ENCODE results near the gene SPATA3.

- TF ChIP-seq POLR2A (IDR thresholded peaks at IDR 0.05) (no peak), CTCF (IDR thresholded peaks at IDR 0.05) (no peak)
These were observed 45.3 kb downstream of the SPATA3 start for GRCh38 chr2:231041061-231041689.
